Activated T-cell treated with anti-CD3 and anti-CD28 coated beads, Interleukin-2, amount 50 U/mL, for 48 hours (primary cell): ENCODE measurements around the gene GSAP.
A peak's percentile ranks its signal among the peaks of the same experiment; 100 is the strongest.

Experiments used
- DNase-seq, 2 experiments: peaks; one replicate each; pipeline ENCODE4 v3.0.0-alpha.2; 2020

Gene GSAP

DNA sequence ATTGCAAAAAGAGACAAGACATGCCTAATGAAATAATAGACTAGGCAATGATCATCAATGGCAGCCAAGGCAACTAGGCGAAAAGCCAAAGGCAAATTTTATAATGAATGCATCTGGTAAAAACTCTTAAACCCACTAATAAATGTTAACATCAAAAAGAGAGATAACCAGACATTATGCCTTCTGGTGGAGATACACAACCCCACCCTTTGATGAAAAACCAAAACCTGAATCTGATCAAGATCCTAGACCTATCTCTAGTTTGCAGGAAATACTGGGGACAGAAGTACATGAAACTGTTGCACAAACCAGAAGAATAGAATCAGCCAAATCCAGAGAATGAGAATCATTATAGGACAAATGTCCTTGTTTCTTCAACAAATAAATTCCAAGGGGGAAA, 22.0 kb upstream of the GSAP start:
- DNase-seq: no peak

DNA sequence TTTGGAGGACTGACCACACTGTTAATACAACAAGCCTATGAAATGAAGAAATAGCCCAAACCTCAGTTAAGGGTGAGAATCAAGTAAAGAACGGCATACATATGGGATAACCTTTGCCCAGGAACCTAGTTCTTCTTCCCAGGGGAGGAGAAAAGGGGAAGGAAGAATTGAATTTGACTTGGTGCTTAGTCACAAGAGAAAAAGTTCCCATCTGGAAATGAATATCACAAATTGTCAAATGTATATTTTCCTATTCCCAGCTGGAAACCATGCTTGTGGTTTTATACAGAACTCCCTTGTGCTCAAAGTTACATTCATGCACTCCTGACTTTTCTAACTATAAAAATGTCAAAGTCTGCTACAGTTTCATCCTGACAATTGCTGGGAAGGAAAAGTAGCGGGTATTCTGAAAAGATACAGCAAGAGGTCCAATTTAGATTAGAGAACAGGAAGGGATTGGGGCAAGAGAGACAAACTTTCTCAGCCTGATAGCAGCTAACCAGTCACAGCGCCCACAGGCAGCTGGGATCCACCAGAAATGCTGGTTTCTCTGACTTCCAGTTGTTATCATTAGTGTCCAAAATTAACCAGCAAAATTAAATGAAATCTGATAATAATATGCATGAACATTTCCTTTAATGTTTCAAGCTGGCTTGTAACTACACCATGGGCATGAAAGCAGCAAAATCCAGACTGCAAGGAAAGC, 18.6 kb upstream of the GSAP start:
- DNase-seq: no peak

DNA sequence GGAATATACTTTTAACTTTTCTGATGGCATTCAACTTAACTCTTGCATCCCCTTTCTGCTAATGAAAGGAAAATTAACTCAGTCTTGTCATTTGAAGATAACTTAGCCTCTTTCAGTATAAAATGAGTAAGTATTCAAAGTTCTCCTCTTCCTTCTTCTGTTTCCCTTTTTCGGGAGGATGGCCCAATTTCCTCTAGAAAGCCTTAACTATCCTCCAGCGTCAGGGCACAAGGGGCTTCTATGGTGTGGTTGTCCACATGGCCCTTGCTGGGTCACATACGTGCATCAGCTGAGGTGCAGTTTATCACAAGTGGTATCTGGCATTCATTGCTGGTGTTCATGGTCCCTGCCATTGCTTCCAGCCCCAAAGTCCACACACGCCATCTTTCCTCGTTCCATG, 17.8 kb upstream of the GSAP start:
- DNase-seq: no peak

DNA sequence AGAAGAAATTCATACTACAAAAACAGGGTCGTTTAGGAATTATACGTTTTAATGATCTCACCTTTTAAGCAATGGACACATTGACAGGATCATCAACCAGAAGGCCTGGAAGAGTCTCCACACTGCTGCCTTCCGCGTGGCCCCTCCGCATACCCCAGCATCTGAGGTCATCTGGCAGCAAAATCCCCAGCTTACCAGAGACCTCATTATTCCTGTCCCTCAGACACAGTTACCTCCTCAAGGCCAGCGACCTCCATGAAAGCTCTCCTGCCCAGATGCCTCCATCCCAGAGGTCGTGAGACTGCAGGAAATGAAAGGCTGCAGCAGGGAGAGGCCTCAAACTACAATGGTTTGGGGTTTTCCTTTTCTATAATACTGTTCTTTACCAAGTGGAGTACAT, 14.8 kb upstream of the GSAP start:
- DNase-seq: no peak

DNA sequence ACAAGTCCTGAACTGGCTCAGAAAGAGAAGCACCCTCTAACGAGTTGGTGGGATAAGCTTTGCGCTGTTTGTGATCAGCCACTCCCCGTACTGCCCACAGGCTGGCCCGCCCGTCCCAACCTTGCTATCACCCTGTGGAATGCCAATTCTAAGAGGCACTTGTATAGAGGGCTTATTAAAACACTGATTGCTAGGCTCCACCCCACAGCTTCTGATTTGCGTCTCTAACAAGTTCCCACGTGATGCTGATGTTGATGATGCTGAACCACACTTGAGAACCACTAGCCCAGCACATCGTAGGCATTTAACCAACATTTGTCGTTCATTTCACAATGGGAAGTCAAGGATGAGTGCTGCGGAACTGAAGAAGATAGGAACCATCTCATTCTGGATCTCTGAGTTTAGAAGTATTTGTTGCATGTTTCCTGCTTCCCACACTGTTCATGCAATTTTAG, 12.7 kb upstream of the GSAP start:
- DNase-seq: no peak

DNA sequence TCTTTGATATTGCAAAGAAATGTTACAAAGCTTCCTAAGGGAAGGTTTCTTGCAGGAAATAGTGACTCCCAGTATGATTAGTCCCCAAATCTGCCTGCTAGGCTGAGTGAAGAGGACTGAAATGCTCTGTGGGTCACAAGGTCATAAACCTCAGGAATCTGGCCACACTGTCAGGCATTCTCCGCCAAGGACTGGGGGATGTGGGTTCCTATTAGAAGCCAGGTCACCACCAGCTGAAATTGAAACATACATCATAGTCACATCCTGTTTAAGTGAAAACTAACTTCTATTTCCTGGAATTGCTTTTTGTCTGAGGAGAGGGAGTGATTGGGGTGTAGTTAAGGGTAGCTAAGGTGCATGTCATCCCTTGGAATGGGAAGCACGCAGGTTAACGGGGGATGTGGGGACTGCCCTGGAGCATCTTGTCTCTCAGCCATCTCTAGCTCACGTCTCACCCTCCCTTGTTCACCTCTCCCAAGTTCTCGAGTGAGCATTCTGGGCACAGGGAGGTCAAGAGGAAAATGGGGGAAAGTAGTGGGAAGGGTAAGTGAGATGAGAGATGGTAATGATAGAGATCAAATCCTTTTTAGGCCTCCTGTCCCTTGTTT, 12.0 kb upstream of the GSAP start:
- DNase-seq: peak; percentile 25 to 35

DNA sequence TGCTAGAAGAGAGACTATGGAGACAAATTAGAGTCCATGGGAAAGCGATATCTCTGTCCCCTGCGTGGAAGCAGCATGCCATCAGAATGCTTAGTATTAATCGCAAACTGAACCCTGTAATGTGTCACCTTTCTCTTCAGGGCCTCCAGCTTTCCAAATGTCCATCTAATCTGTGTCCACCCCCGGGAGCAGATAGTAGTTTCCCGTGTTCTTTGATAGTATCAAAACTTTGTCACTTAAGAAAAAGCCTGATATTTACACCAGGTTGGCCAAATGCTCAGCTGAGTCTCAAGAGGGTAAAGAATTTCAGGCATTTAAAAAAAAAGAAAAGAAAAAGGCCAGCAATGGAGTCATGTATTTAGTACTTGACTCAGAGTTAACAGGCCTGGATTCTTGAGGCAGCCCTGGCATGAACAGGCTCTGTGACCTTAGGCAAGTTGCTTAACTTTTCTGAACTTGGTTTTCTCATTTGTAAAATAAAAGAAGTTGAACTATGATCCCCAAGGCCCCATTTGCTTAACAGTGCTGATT, 10.4 kb upstream of the GSAP start:
- DNase-seq: no peak

DNA sequence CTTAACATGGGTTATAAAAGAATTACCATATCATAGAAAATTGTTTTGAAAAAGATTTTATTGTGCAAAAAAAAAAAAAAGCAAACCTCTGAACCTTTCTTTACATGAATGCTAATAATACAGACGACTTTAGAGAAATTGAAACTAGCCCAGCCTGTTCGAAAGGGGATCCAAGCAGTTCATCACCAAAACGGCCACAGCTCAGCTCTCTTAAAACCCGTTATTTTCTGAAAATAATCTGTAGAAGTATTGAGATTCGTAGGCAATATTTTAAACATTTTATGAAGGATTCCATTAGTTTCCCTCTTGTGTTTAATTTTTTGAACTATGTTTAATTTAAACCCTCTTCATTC, 9.9 kb upstream of the GSAP start:
- DNase-seq: no peak

DNA sequence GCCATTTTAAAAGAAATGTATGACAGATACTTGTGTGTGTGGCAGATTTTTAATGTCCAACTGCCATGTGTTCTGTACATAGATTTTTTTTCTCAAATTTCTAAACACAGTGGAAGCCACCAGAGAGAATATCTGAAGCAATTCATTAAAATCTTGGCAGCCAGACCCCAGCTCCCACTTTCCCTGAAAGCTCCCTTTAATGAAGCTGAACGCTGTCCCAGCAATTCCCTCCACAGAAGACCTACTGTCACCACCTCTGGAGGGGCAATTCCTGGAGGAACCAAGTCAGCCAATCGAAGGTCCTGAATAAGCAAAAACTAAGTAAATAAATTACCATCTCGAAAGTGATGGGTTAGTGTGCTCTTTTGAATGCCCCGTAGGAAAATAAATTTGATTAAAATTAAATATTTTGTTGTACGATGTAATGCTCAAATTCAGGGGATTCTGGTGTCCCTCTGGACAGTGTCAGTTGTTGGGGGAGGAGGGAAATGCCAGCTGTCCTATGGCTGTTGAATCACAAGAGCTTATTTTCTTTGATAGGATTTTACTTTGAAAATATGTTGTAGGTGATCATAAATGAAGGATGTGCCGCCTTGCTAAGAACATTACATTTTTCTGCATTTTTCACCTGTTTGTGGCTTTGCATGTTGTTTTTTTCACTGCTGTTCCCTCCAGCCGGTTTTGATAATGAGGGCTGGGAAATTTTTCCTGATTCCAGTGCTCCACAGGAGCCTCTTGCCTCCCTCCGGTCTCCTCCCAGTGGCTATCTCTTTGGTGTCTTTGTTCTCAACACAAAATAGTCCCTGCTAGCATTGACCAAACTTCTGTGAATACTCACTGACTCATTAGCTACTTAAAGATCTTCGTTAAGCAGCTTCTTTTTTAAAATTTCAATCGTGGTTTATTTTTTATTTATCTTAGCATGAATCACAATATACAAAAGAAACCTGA, 9.2 kb upstream of the GSAP start:
- DNase-seq: no peak

DNA sequence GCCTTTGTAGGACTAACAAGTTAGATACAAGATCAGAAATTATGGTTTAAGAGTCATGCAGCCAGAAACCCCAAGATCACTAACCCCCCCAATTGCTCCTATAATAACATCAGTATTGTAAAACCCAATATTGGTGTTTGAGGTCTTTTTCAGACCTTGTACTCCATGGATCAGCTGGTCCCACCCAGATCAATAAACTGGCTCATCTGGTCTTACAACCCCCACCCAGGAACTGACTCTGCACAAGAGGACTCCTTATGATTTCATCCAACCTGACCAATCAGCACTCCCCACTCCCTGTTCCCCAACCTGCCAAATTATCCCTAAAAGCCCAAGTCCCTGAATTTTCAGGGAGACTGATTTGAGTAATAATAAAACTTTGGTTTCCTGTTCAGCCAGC, 6.4 kb upstream of the GSAP start:
- DNase-seq: no peak

DNA sequence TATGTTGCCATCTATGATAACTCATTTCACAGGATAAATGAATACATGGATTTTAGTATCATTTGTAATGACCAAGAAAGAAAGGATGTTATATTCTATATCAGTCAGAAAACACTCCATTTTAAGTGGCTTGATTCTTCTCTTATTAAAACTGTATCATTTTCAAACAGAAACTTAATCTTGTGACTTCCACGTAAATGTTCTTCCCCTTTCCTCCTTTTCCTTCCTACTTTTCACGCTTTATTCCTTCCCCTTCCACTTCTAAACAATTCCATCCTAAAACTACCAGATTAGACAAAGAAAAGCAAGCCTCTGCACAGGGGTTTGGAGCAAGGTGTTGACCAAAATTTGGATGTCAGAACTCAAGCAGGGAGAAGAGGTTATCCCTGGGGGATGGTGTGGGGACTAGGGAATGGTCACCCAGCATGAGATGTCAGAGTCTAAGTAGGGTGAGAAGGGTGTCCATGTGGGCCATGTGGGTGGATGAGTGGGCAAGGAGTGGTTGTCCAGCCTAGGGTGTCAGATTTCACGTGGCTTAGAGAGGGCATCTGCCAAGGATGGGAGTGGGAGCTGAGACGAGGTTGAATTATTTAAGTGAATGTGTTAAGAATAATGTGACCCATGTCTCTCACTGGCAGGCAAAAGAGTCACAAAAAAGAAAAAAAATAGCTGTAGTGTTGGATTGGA, 5.0 kb upstream of the GSAP start:
- no peak for DNase-seq

DNA sequence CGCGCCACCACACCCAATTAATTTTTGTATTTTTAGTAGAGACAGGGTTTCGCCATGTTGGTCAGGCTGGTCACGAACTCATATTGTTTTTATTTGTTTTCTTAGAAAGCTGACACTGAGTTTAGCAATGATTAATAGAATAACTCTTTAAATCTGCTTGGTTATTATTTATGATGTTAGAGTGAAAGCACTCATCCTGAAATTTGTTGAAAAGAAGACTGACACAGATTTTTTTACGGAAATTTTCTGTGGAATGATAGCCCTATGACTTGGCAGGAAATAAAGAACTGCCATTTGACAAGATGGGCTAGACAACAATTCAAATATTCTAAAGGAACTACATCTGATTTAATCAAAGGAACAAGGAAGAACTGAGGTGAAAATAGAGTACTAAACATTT, 4.3 kb upstream of the GSAP start:
- DNase-seq: no peak

DNA sequence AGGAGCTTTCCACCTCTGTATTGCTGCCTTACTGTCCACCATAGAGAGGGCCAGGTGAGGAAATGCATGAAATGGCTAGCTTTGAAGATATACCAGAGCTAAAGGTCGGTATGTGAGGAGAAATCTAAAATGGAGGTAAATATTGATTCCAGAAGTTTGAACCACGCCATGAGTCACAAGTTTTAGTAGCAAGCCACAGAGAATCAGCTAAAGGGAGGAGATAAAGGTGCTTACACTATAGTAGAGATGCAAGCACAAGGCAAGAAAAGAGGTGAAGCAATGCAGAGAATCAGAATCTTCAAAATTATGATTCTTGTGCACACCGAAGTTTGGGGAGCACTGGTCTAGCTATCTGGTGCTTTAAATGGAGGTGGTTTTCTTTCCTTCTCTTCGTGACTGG, 3.0 kb upstream of the GSAP start:
- no peak for DNase-seq

DNA sequence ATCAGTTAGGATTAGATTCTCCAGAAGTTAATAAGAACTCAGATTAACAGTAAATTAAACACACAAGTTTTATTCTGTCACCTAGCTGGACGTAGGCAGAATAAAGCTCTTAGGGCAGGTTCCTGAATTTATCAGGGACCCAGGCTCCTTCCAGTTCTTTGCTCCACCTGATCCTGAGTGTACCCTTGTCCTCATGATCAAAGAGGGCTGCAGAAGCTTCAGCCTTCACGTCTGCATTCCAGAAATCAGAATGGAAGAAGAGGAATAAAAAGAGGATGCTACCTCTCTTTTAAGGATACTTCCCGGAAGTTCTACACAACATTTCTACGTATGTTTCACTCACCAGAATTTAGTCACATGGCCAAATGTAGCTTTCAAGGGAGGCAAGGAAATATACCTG, 1.7 kb upstream of the GSAP start:
- no peak for DNase-seq

DNA sequence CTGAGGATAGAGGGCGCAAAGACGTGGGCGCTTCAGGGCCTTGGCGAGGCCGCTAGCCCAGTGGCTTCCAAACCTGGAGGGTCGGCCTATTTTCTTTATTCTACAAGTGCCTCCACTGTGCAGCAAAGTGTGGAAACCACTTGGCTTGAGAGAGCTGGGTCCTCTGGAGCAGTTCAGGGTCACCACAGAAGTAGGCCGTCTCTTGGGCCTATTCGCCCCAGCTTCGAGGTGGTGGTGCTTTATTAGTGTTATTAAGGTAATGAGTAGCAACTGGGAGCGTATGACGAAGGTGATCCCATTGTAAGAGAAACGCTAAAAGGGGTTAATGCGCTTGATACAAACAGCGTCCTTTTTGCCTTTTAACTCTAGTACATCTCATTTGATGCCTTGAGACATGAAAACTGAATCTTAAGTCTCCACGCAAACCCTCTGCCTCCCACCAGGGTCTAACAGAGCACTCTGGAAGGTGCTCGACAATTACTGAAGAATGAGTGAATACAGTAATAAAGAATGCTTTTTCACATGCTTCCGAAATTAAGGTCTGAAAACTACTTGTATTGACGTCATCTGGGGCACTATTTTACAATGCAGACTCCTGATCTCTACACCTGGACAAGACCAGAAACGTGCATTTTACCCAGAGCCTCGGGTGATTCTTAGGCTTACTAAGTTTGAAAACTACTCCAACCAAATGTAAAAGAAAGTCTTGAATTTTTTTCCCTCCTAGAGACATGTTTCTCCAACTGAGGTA, 647 bp upstream of the GSAP start:
- no peak for DNase-seq

DNA sequence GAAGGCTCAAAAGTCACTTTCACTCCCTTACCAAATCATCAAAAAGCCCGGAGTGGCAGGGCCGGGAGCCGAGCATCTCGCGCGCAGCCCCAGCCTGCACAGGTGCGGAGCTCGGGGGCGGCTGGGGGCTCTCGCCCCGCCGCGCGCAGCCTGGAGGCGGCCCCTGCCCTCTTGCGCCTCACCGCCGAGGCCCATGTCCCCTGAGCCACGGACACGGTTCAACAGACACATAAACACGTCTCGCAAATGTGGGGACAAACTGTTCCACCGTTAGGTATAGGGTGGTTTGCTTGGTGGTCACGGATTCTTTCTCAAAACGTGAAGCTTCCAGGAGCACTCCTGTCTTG, 700 bp downstream of the GSAP start:
- peak in 1 of 2 experiments; percentile 48 for DNase-seq

DNA sequence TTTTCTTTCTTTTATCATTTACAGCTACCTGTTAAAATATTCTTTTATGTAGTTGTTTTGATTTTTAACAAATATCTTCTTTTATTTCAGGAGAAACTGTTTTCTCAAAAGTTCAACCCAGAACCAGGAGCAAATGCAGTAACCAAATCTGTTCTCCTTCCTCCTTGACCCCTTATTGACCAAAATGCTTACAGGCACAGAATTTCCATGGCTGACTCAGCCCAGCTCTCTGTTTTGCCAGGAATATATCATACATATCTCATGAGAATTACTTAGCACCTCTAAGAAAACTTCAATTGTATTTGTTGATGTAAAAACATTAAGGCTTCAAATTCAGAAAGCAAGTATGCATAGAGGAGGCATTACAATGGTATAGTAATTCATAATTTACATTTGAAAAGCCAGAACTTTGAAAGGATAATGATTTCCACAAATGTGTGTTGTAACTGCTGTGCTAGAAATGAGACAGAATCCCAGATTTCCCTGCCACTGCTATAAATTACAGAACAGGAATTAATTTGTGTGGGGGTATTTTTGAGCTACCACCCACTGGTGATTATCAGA, 2.2 kb downstream of the GSAP start:
- no peak for DNase-seq

DNA sequence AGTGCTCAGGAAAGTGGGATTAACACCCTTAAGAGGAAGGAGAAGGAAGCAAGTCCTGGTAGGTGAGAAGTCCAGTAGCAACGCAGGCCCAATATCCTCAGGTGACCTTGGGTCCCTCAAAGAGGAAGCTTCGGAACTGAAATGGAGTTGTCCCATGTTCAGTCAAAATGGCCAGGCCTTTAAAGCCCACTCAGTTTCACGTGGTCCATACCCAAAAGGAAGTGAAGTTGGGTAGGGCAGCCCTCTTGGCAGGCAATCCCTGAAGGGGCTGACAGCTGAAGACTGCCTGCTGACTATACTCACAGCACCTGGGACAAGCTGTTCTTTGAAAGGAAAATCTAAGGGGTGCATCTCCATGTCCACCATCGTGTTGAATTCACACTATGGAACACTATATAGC, 3.0 kb downstream of the GSAP start:
- DNase-seq: no peak

DNA sequence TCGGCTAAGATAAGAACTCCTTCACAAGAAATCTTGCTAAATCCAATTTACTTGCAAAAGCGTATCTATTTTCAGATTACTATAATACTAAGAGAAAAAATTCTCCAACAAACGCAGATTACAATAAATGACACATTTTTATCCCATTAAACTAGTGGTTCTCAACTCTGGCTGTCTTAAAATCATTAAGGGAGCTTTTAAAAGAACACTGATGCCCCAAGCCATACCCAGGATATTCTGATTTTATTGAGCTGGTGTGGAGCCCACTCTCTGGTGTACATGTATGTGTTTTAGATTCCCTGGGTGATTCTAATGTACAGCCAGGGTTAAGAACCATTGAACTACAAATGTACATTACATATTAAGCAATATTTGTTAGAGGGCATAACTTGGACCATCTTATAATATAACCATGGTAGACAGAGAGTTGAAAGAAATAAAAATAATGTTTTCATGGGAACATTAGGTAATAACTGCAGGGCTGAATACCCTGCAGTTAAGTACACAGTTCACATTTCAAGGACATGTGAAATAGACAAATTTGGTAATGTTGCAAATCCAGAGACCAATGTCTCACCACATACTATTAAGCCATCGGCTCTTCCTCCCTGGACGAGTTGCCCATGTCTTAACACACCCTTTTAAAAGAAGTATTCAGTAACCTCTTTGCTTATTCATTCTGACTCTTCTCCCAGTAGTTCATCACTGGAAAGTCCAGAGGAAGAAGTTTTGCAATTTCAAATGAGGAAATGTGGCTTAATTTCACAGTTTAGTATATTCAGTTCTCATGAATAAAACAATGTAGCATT, 6.2 kb downstream of the GSAP start:
- DNase-seq: no peak

DNA sequence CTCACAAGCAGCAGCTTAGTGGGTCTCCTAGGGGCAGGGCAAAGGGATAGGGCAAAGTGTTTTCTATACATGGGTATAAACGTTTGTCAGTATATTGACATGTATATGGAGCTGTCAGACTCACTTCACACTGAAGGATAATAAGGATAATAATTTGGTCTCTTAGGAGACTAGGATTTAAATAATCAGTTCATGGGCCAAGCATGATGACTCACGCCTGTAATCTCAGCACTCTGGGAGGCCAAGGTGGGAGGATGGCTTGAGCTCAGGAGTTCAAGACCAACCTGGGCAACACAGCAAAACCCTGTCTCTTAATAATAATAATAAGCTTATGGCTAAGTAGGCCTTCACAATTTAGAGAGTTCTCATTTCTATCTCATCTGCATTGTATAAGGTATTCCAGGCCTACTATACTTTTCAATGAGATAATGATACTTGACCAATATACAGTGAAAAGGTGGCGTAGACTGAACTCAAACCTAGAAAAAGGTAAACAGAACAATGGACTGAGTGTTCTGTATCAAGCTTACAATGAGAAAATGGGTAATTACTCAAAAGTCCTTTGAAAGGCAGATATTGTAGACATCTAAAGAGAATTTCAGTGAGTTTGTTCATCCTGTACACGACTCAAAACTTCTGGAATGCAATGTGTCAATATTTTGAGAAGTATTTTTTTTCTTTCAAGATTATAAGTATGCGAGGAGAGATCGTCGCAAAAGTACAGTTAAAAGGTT, 7.0 kb downstream of the GSAP start:
- no peak for DNase-seq
